HAP-1 (cell line): ENCODE measurements around the gene GLI2.

Experiments used
- DNase-seq, 2 experiments: peaks; one replicate each; pipeline ENCODE4 v3.0.0-alpha.2; 2016 to 2020; ENCODE audit warnings: low spot score in 2 of 2
- H3K27me3 ChIP-seq: fragments of 250-450 bp; sonication (Bioruptor Pico); 2 replicates; pipeline ENCODE4 v1.5.1; 2020; ENCODE audit warnings: low read depth, mild to moderate bottlenecking, moderate library complexity
- H3K36me3 ChIP-seq: fragments of 250-450 bp; sonication (Bioruptor Pico); replicated peaks from 2 replicates; pipeline ENCODE4 v1.5.1; 2020; ENCODE audit warnings: mild to moderate bottlenecking
- H3K4me1 ChIP-seq: fragments of 250-450 bp; sonication (Bioruptor Pico); 2 replicates; pipeline ENCODE4 v1.5.1; 2020; ENCODE audit warnings: mild to moderate bottlenecking
- H3K4me3 ChIP-seq: fragments of 250-450 bp; sonication (Bioruptor Pico); 2 replicates; pipeline ENCODE4 v1.5.1; 2020; ENCODE audit warnings: mild to moderate bottlenecking, moderate library complexity
- H3K9me3 ChIP-seq: fragments of 250-450 bp; sonication (Bioruptor Pico); 2 replicates; pipeline ENCODE4 v1.5.1; 2020; ENCODE audit warnings: mild to moderate bottlenecking, moderate library complexity
- in situ Hi-C: fragments of 300-500 bp; cut with MboI; formaldehyde crosslinking; loops from 3 replicates; pipeline ENCODE4 v1.14.3; 2020; ENCODE audit warnings: low sequenced_read_pairs, inconsistent platforms, mixed read lengths

GLI2 gene

GRCh38 chr2:120735746-120736170 lies at the start of gene GLI2:
TSS of gene GLI2 (plus strand) at chr2:120735868. CDS start at chr2:120797321, 61,453 bp downstream.
- peaks cover 29% of the 10 kb centered on the region for H3K4me1 ChIP-seq
- H3K9me3 ChIP-seq, result no peaks in the 10 kb centered on the region
- no peaks in the 10 kb centered on the region for H3K36me3 ChIP-seq
- no peaks in the 10 kb centered on the region for H3K27me3 ChIP-seq
- in situ Hi-C loops, result no loop called here
- H3K4me3 ChIP-seq, result peak within 1 kb of the TSS; percentile 77
- DNase-seq, result peak; percentile 83 to 88

GRCh38 chr2:120685974-120686297 lies 49.7 kb upstream of the GLI2 start:
- no peaks in the 10 kb centered on the region for H3K4me1 ChIP-seq
- DNase-seq, result no peak
- in situ Hi-C loops, result no loop called here
- H3K9me3 ChIP-seq, result no peaks in the 10 kb centered on the region
- no peak overlapping the region for H3K4me3 ChIP-seq
- peaks cover 4% of the 10 kb centered on the region; the same call in 1 of the 2 replicates for H3K27me3 ChIP-seq
- no peaks in the 10 kb centered on the region for H3K36me3 ChIP-seq

GRCh38 chr2:120686511-120687168 lies 49.0 kb upstream of the GLI2 start:
- H3K4me1 ChIP-seq, result no peaks in the 10 kb centered on the region
- H3K4me3 ChIP-seq, result no peak overlapping the region
- peaks cover 4% of the 10 kb centered on the region; the same call in 1 of the 2 replicates for H3K27me3 ChIP-seq
- in situ Hi-C loops, result no loop called here
- no peak for DNase-seq
- no peaks in the 10 kb centered on the region for H3K36me3 ChIP-seq
- H3K9me3 ChIP-seq, result no peaks in the 10 kb centered on the region

- H3K36me3 ChIP-seq, result no peaks in the 10 kb centered on the region
- H3K4me1 ChIP-seq, result no peaks in the 10 kb centered on the region
- H3K4me3 ChIP-seq, result no peak overlapping the region
- in situ Hi-C loops, result no loop called here
- no peaks in the 10 kb centered on the region for H3K9me3 ChIP-seq
- no peak for DNase-seq
- H3K27me3 ChIP-seq, result peaks cover 4% of the 10 kb centered on the region; the same call in 1 of the 2 replicates
Measured at GRCh38 chr2:120687210-120687609, 48.5 kb upstream of the GLI2 start.

GRCh38 chr2:120690521-120690920 lies 45.1 kb upstream of the GLI2 start:
- H3K4me1 ChIP-seq, result no peaks in the 10 kb centered on the region
- in situ Hi-C loops, result no loop called here

GRCh38 chr2:120691410-120691809 lies 44.3 kb upstream of the GLI2 start:
- in situ Hi-C loops, result no loop called here
- H3K36me3 ChIP-seq, result no peaks in the 10 kb centered on the region
- no peak for DNase-seq
- H3K4me3 ChIP-seq, result no peak overlapping the region
- H3K9me3 ChIP-seq, result no peaks in the 10 kb centered on the region
- peaks cover 4% of the 10 kb centered on the region; the same call in 1 of the 2 replicates for H3K27me3 ChIP-seq
- H3K4me1 ChIP-seq, result no peaks in the 10 kb centered on the region

More at GRCh38 chr2:120690521-120690920, 45.1 kb upstream of the GLI2 start:
- Histone ChIP-seq H3K4me3 (no peak overlapping the region), H3K27me3 (peaks cover 4% of the 10 kb centered on the region; the same call in 1 of the 2 replicates), H3K9me3 (no peaks in the 10 kb centered on the region), H3K36me3 (no peaks in the 10 kb centered on the region)
- DNase-seq, result no peak

GRCh38 chr2:120692691-120693090 lies 43.0 kb upstream of the GLI2 start:
- in situ Hi-C loops, result no loop called here
- Histone ChIP-seq H3K27me3 (peaks cover 4% of the 10 kb centered on the region; the same call in 1 of the 2 replicates), H3K9me3 (no peaks in the 10 kb centered on the region), H3K4me3 (no peak overlapping the region), H3K4me1 (no peaks in the 10 kb centered on the region), H3K36me3 (no peaks in the 10 kb centered on the region)
- no peak for DNase-seq

- H3K9me3 ChIP-seq, result no peaks in the 10 kb centered on the region
Measured at GRCh38 chr2:120693121-120693520, 42.5 kb upstream of the GLI2 start.

GRCh38 chr2:120694034-120694433 lies 41.6 kb upstream of the GLI2 start:
- H3K36me3 ChIP-seq, result no peaks in the 10 kb centered on the region
- no peaks in the 10 kb centered on the region for H3K9me3 ChIP-seq
- DNase-seq, result no peak
- peaks cover under 1% of the 10 kb centered on the region; the same call in 1 of the 2 replicates for H3K27me3 ChIP-seq
- no peaks in the 10 kb centered on the region for H3K4me1 ChIP-seq
- in situ Hi-C loops, result no loop called here
- no peak overlapping the region for H3K4me3 ChIP-seq

More at GRCh38 chr2:120693121-120693520, 42.5 kb upstream of the GLI2 start:
- Histone ChIP-seq H3K27me3 (peaks cover 4% of the 10 kb centered on the region; the same call in 1 of the 2 replicates), H3K4me1 (no peaks in the 10 kb centered on the region), H3K4me3 (no peak overlapping the region), H3K36me3 (no peaks in the 10 kb centered on the region)
- in situ Hi-C loops, result no loop called here
- no peak for DNase-seq

GRCh38 chr2:120697471-120697870 lies 38.2 kb upstream of the GLI2 start:
- H3K4me3 ChIP-seq, result no peak overlapping the region
- in situ Hi-C loops, result loop anchor here (5.0 kb wide), 1 partner anchor 380 kb away; no protein-coding TSS in a partner anchor

GRCh38 chr2:120699292-120699691 lies 36.4 kb upstream of the GLI2 start:
- no peaks in the 10 kb centered on the region for H3K4me1 ChIP-seq
- no peaks in the 10 kb centered on the region for H3K27me3 ChIP-seq
- H3K36me3 ChIP-seq, result no peaks in the 10 kb centered on the region
- H3K9me3 ChIP-seq, result no peaks in the 10 kb centered on the region
- DNase-seq, result no peak
- H3K4me3 ChIP-seq, result no peak overlapping the region
- in situ Hi-C loops, result loop anchor here (5.0 kb wide), 1 partner anchor 378 kb away; no protein-coding TSS in a partner anchor

More at GRCh38 chr2:120697471-120697870, 38.2 kb upstream of the GLI2 start:
- Histone ChIP-seq H3K36me3 (no peaks in the 10 kb centered on the region), H3K4me1 (no peaks in the 10 kb centered on the region), H3K9me3 (no peaks in the 10 kb centered on the region), H3K27me3 (no peaks in the 10 kb centered on the region)
- DNase-seq, result no peak

GRCh38 chr2:120700659-120701058 lies 35.0 kb upstream of the GLI2 start:
- no peaks in the 10 kb centered on the region for H3K27me3 ChIP-seq
- H3K36me3 ChIP-seq, result no peaks in the 10 kb centered on the region
- H3K4me1 ChIP-seq, result no peaks in the 10 kb centered on the region
- H3K9me3 ChIP-seq, result no peaks in the 10 kb centered on the region
- H3K4me3 ChIP-seq, result no peak overlapping the region
- in situ Hi-C loops, result no loop called here
- no peak for DNase-seq

GRCh38 chr2:120701096-120701495 lies 34.6 kb upstream of the GLI2 start:
- Histone ChIP-seq H3K4me1 (no peaks in the 10 kb centered on the region), H3K36me3 (no peaks in the 10 kb centered on the region), H3K9me3 (no peaks in the 10 kb centered on the region), H3K27me3 (no peaks in the 10 kb centered on the region), H3K4me3 (no peak overlapping the region)
- in situ Hi-C loops, result no loop called here
- DNase-seq, result no peak

- H3K9me3 ChIP-seq, result no peaks in the 10 kb centered on the region
- in situ Hi-C loops, result no loop called here
- H3K4me1 ChIP-seq, result no peaks in the 10 kb centered on the region
- no peaks in the 10 kb centered on the region for H3K36me3 ChIP-seq
- DNase-seq, result no peak
- H3K4me3 ChIP-seq, result no peak overlapping the region
- no peaks in the 10 kb centered on the region for H3K27me3 ChIP-seq
Measured at GRCh38 chr2:120701499-120701898, 34.2 kb upstream of the GLI2 start.
